Regular cardiac myocyte (primary cell): Measurements from ENCODE around the gene DIS3L2. TPM values are rescaled to one million over a fixed set of nuclear protein-coding genes. Genes with fewer than 3 reads are reported as not detected.

ENCODE experiments used
- total RNA-seq: library from RNA; depleted of rRNA; stranded (reverse); fragments of >200 nt; gene quantifications from 2 replicates; pipeline ENCODE4 v1.2.3, GENCODE V29; 2014

The DIS3L2 gene
- total RNA-seq: 13.2 and 20.9 TPM in 2 replicates

GRCh38 chr2:231961349-231962166, at the start of gene DIS3L2:
Gene DIS3L2 (plus strand): TSS chr2:231961713. CDS start chr2:232014928, 53,215 bp downstream.

GRCh38 chr2:231926180-231926741, 35.3 kb upstream of the DIS3L2 start, which contains the start of gene NPPC:
Gene NPPC (minus strand): TSS chr2:231926396. CDS start chr2:231926249, 147 bp downstream.

GRCh38 chr2:232378735-232379151, 417.2 kb downstream of the DIS3L2 start, which contains the start of gene ALPP:
Gene ALPP (plus strand): TSS chr2:232378751. CDS start chr2:232378803, 52 bp downstream.

Other genes starting within 250 kb of the DIS3L2 start
- gene PDE6D, start 180.4 kb upstream of the DIS3L2 start, total RNA-seq: 19.4 and 26.1 TPM in 2 replicates
- 15.7 and 16.1 TPM in 2 replicates for gene COPS7B, start 175.3 kb upstream of the DIS3L2 start, total RNA-seq
- not detected in 2 replicates for gene NPPC, start 35.3 kb upstream of the DIS3L2 start, total RNA-seq